AG09319 (cell line): ENCODE results near the gene KRTAP9-9.
"Not testable (repeated sequence)": the region's sequence is repeated elsewhere in the genome, so short reads cannot be mapped to it uniquely, and the experiment has no call there.

Source experiments
- DNase-seq: peaks from one replicate; pipeline ENCODE4 v3.0.0-alpha.2; 2010; ENCODE audit warnings: low read depth; ENCODE audit errors: extremely low read depth
- CTCF ChIP-seq: IDR thresholded peaks from 2 replicates; pipeline ENCODE4 v1.5.1; 2011; ENCODE audit warnings: low read depth, mild to moderate bottlenecking, inconsistent platforms, low read length, moderate library complexity

The KRTAP9-9 gene

GRCh38 chr17:41258406-41258805, 3.2 kb downstream of the KRTAP9-9 start:
- DNase-seq, result peak; percentile 16

GRCh38 chr17:41263212-41263611, 8.0 kb downstream of the KRTAP9-9 start:
- no peak for TF ChIP-seq CTCF
- no peak for DNase-seq

More at GRCh38 chr17:41258406-41258805, 3.2 kb downstream of the KRTAP9-9 start:
- TF ChIP-seq CTCF, result no peak

GRCh38 chr17:41264599-41264998, 9.4 kb downstream of the KRTAP9-9 start:
- no peak for TF ChIP-seq CTCF
- DNase-seq, result no peak

- DNase-seq, result no peak
Observed at GRCh38 chr17:41265078-41265477, 9.9 kb downstream of the KRTAP9-9 start, which contains the start of gene KRTAP9-6. TSS of gene KRTAP9-6 (plus strand) at chr17:41265378. CDS start at chr17:41265378, 0 bp downstream.

GRCh38 chr17:41267711-41268110, 12.5 kb downstream of the KRTAP9-9 start:
- no peak for TF ChIP-seq CTCF
- no peak for DNase-seq

More at GRCh38 chr17:41265078-41265477, 9.9 kb downstream of the KRTAP9-9 start, which contains the start of gene KRTAP9-6:
- no peak for TF ChIP-seq CTCF

GRCh38 chr17:41271323-41271722, 16.1 kb downstream of the KRTAP9-9 start:
- DNase-seq, result not testable (repeated sequence)

GRCh38 chr17:41271858-41272257, 16.7 kb downstream of the KRTAP9-9 start:
- TF ChIP-seq CTCF, result no peak
- no peak for DNase-seq

- not testable (repeated sequence) for DNase-seq
Observed at GRCh38 chr17:41275648-41276190, 20.5 kb downstream of the KRTAP9-9 start, which contains the start of gene KRTAP9-7. TSS of gene KRTAP9-7 (plus strand) at chr17:41275698. CDS start at chr17:41275698, 0 bp downstream.
